Astrocyte of the spinal cord (primary cell): Measurements from ENCODE around the gene HPD.

Source experiments
- DNase-seq: peaks from one replicate; pipeline ENCODE4 v3.0.0; 2011; ENCODE audit warnings: low read depth, low spot score
- H3K4me3 ChIP-seq: 2 replicates; pipeline ENCODE4 v1.5.1; 2011; ENCODE audit warnings: low read depth, mild to moderate bottlenecking, low read length, moderate library complexity
- CTCF ChIP-seq: IDR thresholded peaks from 2 replicates; pipeline ENCODE4 v1.5.1; 2012; ENCODE audit warnings: low read depth, mild to moderate bottlenecking, low read length, inconsistent platforms
- in situ Hi-C: cut with HindIII; loops from 2 replicates; pipeline ENCODE4 v1.10.0; 2017; ENCODE audit warnings: low sequenced_read_pairs

The HPD gene

GRCh38 chr12:121858662-121859572 is at the start of gene HPD:
HPD (minus strand) TSS chr12:121858859; CDS start chr12:121858823, 36 bp downstream.
- H3K4me3 ChIP-seq: no peak within 1 kb of the TSS
- TF ChIP-seq CTCF: no peak
- peak; percentile 78 for DNase-seq
- in situ Hi-C loops: no loop called here

- in situ Hi-C loops: no loop called here
- H3K4me3 ChIP-seq: no peak overlapping the region
- no peak for TF ChIP-seq CTCF
- DNase-seq: no peak
These were observed 47.1 kb upstream of the HPD start for GRCh38 chr12:121905746-121906145.

- in situ Hi-C loops: no loop called here
These were observed 44.5 kb upstream of the HPD start for GRCh38 chr12:121903202-121903601.

GRCh38 chr12:121899590-121899989 is 40.9 kb upstream of the HPD start:
- no peak for TF ChIP-seq CTCF
- no peak for DNase-seq
- in situ Hi-C loops: no loop called here
- no peak overlapping the region for H3K4me3 ChIP-seq

More at GRCh38 chr12:121903202-121903601, 44.5 kb upstream of the HPD start:
- H3K4me3 ChIP-seq: no peak overlapping the region
- no peak for TF ChIP-seq CTCF
- DNase-seq: no peak

GRCh38 chr12:121898287-121898686 is 39.6 kb upstream of the HPD start:
- TF ChIP-seq CTCF: no peak
- no peak for DNase-seq
- H3K4me3 ChIP-seq: no peak overlapping the region
- in situ Hi-C loops: no loop called here

- H3K4me3 ChIP-seq: no peak overlapping the region
- peak; percentile 52 for DNase-seq
- in situ Hi-C loops: no loop called here
- TF ChIP-seq CTCF: peak; percentile 33
These were observed 36.0 kb upstream of the HPD start for GRCh38 chr12:121894633-121895032.
